GM11168 (cell line): ENCODE results near the gene TADA3.

Experiments
- in situ Hi-C: fragments of 300-500 bp; cut with MboI; formaldehyde crosslinking; loops from one replicate; pipeline ENCODE4 v1.12.0; 2022; ENCODE audit warnings: low sequenced_read_pairs; ENCODE audit not compliant: unreplicated experiment

The TADA3 gene

DNA sequence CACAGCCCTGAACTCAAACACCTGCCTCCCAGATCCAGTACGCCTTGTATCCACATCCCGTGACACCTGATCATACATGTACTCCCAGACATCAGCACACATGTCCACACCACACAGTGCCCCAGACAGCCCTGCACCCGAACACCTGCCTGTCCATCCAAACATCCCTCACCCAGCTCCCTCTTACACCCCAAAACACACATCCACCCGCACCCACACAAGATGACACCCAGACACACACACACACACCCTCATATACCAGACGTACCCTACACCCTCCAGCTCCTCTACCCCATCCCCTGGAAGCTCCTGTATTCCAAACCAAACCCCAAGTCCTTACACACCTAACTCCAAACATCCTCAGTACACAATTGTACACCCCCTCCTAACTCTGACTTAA lies 23.3 kb downstream of the TADA3 start:
- in situ Hi-C loops: no loop called here

DNA sequence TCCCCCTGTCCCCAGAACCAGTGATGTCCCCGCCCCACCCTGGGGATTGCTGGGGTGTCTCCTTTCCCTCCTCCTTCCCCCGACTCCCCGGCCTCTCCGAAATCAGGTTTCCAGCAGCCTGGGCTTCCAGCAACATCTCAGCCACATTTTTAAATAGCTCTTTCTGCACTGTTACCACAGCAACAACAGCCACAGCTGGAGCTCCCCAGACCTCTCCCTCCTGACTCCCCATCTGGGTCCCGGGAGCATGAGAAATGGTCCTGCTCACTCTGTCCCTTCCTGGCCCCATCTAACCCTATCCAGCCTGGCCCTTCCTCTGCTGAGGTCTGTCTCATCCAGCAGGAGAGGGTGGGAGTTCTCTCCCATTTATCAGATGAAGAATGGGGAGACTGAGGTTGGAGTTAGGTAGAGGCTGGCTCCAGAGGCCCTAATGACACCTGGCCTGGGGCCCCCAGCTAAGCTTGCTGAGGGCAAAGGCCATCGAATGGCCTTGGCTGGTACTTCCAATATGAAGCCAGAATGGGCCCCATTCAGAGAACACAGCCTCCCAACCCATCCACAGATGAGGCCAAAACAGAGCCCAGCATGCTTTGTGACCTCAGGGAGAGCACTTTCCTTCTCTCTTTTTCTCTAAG lies 24.0 kb downstream of the TADA3 start:
- in situ Hi-C loops: no loop called here

GRCh38 chr3:9767418-9767817 lies 24.9 kb downstream of the TADA3 start:
- in situ Hi-C loops: no loop called here

GRCh38 chr3:9765865-9766264 lies 26.4 kb downstream of the TADA3 start:
- in situ Hi-C loops: no loop called here

- in situ Hi-C loops: no loop called here
These were observed 29.4 kb downstream of the TADA3 start for GRCh38 chr3:9762871-9763270.

DNA sequence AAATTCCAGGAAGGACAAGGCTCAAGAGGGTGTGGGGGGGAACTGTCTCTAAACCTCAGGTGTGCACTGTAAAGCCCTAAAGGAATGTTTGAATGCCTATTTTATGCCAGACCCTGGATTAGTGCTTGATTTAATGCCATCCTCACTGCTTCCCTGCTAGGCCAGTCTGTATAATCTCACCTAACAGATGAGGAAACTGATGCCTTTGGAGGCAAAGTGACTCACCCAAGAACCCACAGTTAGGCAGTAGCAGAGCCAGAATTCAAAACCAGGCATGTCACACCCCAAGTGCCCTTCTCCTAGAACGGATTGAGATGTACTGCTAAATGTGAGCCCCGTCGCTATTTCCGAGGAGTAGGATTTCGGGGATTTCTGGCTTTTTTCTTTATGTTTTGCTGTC lies 30.4 kb downstream of the TADA3 start:
- in situ Hi-C loops: no loop called here

GRCh38 chr3:9760779-9761505 lies 31.3 kb downstream of the TADA3 start:
- in situ Hi-C loops: no loop called here

DNA sequence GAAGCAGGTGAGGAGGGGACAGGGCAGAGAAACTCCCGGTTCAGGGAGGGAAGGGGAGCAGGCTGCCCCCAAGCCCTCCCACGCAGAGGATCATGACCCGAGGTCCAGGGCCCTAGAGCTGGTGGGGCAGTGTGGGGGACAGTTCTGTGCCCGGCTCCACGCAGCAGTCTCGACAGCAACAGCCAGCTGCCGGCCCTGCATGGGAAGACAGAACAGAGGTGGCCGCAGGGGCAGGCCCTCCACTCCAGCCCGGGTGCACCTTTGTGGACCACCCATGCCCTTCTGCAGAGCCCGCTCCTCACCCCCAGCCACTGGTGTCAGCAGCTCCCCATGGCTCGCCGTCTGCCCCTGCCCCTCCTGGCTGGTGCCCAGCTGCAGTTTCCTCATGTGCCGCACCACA lies 34.8 kb downstream of the TADA3 start:
- in situ Hi-C loops: no loop called here

- in situ Hi-C loops: no loop called here
These were observed 37.6 kb downstream of the TADA3 start for GRCh38 chr3:9754678-9755077.

DNA sequence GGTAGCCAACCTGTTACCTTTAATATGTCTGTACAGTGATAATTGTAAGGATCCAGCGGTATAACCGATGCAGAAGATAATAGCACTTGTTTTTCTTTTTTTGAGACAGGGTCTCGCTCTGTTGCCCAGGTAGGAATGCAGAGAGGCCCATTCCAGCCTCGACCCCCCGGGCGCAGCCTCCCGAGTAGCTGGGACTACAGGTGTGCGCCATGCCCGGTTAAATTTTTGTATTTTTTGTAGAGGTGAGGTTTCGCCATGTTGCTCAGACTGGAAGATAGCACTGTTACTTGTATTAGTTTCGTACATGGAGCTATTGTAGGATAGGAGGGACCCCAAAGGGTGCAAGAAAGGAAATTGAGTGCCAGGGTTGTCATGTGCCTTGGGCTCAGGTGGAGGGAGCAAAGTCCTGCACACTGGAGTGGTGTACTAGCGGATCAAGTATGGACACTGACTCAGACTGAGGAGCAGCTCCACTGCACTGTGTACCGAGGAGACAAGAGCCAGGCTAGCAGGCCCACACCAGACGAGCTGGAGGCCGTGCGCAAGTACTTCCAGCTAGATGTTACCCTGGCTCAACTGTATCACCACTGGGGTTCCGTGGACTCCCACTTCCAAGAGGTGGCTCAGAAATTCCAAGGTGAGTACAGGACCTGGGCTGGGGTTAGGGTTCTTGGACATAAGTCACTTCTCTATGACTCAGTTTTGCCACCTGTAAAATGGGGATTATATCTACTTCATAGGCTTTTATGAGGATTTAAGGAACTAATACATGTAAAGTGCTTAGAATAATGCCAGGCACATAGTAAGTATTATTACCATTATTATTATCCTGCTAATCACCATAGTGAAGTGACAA lies 41.5 kb downstream of the TADA3 start:
- in situ Hi-C loops: no loop called here

DNA sequence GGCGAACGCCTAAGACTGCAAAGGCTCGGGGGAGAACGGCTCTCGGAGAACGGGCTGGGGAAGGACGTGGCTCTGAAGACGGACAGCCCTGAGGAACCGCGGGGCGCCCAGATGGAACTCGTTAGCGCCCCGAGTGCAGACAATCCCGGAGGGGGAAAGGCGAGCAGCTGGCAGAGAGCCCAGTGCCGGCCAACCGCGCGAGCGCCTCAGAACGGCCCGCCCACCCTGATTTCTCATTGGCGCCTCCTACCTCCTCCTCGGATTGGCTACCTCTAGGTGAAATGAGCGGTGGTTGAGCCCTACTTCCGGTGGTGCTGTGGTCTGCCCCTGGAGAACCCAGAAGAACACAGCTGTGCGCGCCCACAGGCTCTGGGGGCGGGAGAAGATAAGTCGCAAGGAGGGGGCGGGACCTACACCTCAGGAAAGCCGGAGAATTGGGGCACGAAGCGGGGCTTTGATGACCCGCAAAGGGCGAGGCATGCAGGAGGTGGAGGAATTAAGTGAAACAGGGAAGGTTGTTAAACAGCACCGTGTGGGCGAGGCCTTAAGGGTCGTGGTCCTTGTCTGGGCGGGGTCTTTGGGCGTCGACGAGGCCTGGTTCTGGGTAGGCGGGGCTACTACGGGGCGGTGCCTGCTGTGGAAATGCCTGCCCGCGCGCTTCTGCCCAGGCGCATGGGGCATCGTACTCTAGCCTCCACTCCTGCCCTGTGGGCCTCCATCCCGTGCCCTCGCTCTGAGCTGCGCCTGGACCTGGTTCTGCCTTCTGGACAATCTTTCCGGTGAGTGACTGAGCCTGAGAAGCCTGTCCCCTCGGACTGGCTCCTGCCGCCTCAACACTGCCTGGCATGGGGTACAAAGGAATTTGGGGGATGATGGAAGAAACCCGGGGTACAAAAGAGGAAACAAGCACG lies 42.4 kb downstream of the TADA3 start, which contains the start of gene OGG1:
TSS of gene OGG1 (plus strand) at position 308 of the 911 bp plus-strand sequence. CDS start at position 643, 335 bp downstream.
- in situ Hi-C loops: no loop called here

- in situ Hi-C loops: no loop called here
These were observed 43.0 kb downstream of the TADA3 start for GRCh38 chr3:9749296-9749644.

- in situ Hi-C loops: no loop called here
These were observed 44.2 kb downstream of the TADA3 start for GRCh38 chr3:9748031-9748430.

DNA sequence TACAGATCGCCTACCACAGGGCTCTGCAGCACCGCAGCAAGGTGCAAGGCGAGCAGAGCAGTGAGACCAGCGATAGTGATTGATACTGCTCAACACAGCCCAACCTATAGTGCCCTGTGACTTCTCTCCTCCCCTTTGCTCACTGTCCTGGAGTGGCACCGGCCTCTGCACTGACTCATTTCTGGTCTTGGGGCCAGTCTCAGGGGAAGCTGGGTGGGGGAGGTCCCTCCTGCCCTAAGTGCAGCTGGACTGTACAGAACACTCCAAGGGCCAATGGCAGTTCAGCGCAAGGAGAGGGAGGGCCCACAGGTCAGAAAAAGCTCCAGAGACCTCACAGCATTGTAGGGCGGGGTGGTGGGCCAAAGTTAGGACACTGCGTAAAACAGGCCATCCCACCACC lies 45.0 kb downstream of the TADA3 start:
- in situ Hi-C loops: no loop called here

DNA sequence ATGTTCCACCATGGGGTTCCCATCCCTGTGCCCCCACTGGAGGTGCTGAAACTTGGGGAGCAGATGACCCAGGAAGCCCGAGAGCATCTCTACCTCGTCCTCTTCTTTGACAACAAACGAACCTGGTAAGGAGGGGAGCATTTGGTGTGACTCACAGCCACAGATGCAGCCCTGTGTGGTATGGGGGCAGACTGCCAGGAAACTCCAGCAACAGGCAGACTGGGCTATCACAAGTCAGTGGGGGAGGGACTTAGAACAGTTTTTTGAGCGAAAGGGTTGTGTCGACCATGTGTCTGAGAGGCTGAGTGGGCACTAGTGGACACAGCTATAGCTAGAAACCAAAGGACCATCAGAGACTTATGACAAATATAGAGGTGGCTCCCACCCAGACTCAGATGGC lies 45.9 kb downstream of the TADA3 start:
- in situ Hi-C loops: no loop called here

- in situ Hi-C loops: no loop called here
These were observed 46.8 kb downstream of the TADA3 start for GRCh38 chr3:9745521-9745920.

- in situ Hi-C loops: no loop called here
These were observed 48.1 kb downstream of the TADA3 start for GRCh38 chr3:9744162-9744561.

DNA sequence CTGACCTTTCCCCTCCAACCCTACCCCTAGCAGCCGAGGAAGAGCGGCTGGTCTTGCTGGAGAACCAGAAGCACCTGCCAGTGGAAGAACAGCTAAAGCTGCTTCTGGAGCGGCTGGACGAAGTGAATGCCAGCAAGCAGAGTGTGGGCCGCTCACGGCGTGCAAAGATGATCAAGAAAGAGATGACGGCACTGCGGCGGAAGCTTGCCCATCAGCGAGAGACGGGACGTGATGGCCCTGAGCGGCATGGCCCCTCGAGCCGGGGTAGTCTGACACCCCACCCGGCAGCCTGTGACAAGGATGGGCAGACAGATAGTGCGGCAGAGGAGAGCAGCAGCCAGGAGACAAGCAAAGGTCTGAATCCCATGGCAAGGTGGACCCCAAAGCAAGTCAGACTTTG lies 48.7 kb downstream of the TADA3 start:
- in situ Hi-C loops: no loop called here

DNA sequence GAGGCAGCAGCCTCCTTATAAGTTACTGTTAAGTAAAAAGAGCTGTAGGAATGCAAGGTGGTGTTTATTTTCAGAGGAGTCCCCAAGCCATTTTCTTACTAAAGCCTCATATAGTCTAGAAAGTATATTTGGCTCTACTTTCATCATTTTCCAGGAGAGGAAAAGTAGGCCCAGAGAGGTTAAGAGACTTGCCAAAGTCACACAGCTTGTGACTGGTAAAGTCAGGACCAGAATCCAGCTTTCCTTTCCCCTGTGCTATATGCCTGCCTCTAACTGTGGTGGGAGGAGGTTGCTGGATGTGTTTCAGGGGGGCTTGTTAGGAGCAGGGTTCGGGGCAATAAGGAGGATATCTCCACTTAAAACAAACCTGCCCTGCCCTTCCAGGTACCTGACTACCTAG lies 49.7 kb downstream of the TADA3 start:
- in situ Hi-C loops: no loop called here

- in situ Hi-C loops: no loop called here
These were observed 53.1 kb downstream of the TADA3 start for GRCh38 chr3:9739181-9739580.
